Measurements from ENCODE around the gene MPV17L2. TPM values are rescaled to one million over a fixed set of nuclear protein-coding genes. Genes with fewer than 3 reads are reported as not detected.

The MPV17L2 gene
- total RNA-seq, 1 donor from 2014 or later = 10.3 TPM

DNA sequence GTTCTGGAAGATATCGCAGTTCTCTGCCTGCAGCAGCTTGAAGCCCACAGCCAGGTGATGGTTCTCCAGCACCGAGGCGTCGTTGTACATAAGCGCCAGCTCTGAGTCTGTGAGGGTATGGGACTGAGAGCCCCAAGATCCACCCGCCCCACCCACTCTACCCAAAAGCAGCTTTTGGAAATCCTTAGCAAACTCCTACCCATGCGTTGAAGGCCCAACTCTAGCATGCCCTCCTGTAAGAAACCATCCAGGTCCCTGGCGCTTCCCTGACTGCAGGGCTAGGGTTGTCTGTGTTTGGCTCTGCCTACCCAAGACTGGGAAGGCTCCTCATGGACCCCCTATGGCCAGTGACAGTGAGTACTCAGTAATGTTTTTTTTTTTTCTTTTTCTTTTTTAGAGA, 23.8 kb downstream of the MPV17L2 start:
- no peak for DNase-seq (ENCODE audit: low read depth, low spot score)

GRCh38 chr19:18218159-18218558, 25.1 kb downstream of the MPV17L2 start:
- no peak for DNase-seq (ENCODE audit: low read depth, low spot score)

GRCh38 chr19:18218600-18218999, 25.6 kb downstream of the MPV17L2 start:
- DNase-seq (ENCODE audit: low read depth, low spot score) = no peak

DNA sequence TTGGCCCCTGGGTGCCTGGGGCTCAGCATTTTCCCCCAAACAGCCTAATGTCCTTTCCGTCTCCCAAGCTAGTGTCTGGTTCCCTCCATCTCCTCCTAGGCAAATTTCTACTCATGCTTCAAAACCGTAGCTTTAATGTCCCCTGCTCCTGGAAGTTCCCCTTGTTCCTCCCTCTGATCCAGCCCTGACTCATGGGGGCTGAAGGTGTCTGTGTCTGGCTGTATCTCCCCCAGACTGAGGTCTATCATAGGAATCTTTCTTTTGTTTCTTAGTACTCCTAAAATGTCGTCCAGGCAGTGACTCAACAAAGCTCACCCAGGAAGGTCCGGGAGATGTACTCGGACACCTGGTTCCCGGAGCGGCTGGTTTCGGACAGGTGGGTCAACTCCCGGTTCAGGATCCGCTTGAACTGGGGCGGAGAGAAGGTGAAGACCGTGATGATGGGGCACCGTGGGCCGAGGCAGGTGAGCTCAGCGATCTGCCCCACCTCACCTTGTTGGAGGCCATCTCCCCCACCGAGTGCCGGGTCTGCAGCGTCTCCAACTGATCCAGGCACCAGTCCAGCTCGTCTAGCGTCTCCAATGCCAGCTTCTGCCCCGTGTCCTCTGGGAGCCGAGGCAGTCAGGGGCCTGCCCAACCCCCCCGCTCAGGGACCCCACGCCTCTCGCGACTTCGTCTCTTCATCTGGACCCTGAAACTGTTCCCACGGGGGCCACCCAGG, 27.1 kb downstream of the MPV17L2 start:
- DNase-seq (ENCODE audit: low read depth, low spot score) = no peak

DNA sequence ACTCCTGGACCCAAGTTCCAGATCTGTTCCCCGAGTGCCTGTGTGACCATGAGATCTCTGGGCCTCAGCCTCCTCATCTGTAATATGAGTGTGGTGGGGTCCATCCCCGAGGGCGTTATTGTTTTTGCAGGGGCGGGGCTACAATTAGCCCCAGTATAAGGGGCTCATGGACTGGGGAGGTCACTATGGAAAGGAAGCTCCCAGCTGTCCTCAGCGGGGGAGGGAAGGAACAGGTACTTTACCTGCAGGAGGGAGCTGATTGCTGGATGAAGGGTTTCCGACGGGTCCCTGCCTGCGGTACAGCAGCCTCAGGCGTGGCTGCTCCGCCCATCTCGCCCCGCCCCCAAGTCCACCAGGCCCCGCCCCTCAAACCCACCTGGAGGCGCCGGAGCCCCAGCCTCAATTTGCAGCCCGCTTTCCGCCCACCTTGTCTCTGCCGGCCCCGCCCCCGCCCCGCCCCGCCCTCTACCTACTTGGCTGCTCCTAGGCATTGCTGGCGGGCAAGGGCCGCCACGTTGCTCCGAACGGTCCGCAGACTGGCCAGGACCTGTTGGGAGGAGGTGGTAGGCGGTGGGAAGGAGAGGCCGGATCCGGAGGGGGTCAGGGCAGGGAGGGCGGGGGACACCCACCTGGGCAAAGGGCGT, 27.7 kb downstream of the MPV17L2 start:
- DNase-seq (ENCODE audit: low read depth, low spot score) = no peak

DNA sequence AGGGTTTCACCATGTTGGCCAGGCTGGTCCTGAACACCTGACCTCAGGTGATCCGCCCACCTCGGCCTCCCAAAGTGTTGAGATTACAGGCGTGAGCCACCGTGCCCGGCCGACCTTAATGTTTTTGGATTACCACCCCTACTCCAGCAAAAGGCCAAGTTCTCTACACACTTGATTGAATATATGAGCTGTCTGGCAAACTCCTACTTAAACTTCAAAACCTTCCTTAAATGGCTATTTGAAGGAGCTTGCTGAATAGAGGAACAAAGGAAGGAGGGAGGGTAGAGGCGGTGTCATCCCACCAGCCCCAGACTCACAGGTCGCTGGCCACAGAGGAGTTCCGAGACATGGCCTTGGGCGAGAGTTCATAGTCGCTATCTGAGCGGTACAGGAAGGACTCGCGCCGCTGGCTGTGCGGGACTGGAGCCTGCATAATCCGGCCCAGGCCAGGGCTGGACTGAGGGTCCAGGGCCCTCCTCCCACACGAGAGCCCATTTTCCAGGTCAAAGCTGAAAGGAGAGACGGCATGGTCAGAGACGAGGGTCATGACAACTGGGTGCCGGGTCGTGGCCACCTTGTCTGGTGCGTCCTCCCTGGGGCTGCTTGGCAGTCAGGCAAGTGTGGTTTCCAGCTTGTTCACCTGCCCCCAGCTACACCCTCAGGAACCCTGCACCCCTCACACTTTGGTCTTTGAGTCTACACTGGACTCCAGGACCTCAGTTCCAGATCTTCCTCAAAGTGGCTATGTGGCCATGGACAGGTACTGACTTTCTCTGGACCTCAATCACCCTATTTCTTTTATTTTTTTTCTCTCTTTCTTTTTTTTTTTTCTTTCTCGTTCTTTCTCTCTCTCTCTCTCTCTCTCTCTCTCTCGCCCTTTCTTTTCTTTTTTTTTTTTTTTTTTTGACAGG, 29.1 kb downstream of the MPV17L2 start:
- DNase-seq (ENCODE audit: low read depth, low spot score) = no peak

GRCh38 chr19:18223860-18224524, 31.0 kb downstream of the MPV17L2 start:
- no peak for DNase-seq (ENCODE audit: low read depth, low spot score)

- DNase-seq (ENCODE audit: low read depth, low spot score) = peak; percentile 94
Measured at GRCh38 chr19:18224525-18225354, 31.7 kb downstream of the MPV17L2 start.

- no peak for DNase-seq (ENCODE audit: low read depth, low spot score)
Measured at GRCh38 chr19:18225355-18225701, 32.3 kb downstream of the MPV17L2 start.

GRCh38 chr19:18225702-18226468, 32.9 kb downstream of the MPV17L2 start, which contains the start of gene PDE4C:
Gene PDE4C, minus strand, starts transcription at chr19:18226438. Its CDS starts 23 bp downstream, at chr19:18226415.
- DNase-seq (ENCODE audit: low read depth, low spot score) = no peak

DNA sequence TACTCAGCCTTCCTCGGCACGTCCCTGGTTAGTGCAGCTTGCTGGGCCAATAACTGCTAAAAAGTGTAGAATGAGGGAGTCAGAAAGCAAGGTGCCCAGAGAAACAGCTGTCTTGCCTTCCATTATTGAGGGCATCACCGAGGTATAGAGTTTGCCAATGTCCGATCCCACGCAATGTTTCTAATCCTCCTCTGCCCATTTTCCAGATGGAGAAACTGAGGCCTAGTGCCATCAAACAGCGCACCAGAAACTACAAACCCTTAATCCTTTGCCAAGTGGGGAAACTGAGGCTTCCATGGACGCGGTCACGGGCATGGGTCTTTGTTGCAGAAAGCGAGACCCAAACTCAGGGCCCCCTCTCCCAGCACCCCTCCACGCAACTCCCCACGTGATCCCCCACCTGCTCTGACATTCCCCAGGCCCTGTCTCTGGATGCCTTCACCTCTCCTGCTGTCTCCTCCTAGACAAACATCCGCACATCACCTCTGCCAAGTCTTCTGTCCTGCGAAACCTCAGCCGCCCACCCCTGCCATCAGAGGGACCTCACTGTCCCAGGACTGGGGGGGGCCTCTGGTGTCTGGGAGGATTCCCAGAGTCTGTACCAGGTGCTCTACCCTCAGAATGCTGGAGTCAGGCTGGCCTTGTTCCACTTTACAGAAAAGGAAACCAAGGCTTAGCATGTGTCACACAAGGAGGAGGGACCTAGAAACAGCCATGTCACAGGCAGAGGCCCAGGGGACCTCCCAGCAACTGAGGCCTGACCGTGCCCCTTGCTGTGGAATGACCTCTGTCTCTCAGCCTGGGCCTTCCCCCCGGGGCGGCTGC, 34.1 kb downstream of the MPV17L2 start:
- DNase-seq (ENCODE audit: low read depth, low spot score) = no peak

DNA sequence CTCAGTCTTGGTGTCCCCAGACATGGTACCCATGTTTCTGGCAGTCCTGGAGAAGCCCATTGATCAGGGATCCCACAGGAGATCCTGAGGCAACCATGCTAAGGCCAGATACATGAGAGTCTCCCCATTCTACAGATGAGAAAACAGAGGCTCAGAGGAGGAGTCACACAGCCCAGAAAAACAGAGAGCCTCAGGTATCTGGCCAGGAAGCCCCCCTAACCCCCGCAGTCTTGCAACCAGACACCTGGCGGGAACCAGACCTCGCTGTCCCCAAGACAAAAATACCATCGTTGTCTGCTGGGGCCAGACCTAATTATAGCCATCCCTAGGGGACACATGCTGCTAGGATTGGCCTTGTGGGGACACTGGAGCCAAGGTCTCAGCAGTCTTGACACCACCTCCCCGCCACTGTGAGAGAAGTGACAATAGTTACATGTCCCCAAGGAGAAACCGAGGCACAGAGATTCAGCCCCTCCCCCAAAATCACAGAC, 34.8 kb downstream of the MPV17L2 start:
- DNase-seq (ENCODE audit: low read depth, low spot score) = no peak

GRCh38 chr19:18229474-18229873, 36.5 kb downstream of the MPV17L2 start:
- no peak for DNase-seq (ENCODE audit: low read depth, low spot score)

GRCh38 chr19:18229915-18230314, 36.9 kb downstream of the MPV17L2 start:
- DNase-seq (ENCODE audit: low read depth, low spot score) = no peak

DNA sequence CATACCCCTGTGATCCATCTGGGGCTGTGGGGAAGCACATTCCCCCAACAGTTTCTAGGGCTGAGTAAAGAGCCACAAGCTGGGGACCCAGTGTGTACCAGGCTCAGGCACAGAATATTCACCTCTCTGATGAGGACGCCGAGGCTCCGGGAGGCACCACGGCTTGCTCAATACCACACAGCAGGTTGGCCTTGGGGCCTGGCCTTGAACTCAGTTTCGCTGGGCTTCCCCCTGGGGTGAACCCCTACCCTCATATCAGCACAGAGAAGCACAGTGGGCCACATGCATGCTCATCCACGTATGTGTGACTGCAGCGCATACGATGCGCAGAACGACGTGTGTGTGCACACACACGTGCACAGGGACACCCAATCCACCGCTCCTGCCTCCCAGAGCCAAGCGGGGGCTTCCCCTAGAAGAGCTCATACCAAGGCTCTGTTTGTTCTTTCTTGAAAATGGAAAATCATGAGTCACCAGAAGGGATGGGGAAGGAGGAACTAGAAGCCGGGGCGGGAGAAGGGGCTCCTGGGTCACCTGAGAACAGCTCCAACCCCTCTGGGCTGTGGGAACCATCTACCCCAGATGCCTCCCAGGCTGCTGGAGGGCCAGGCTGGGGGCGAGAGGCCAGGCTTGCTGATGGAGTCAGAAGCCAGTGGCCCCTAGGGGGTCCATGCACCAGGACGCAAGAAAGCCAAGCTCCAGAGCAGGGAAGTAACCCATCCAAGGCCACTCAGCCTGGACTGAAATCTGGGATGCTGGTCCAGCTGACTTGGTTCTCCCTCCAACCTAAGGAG, 38.1 kb downstream of the MPV17L2 start:
- DNase-seq (ENCODE audit: low read depth, low spot score) = no peak

DNA sequence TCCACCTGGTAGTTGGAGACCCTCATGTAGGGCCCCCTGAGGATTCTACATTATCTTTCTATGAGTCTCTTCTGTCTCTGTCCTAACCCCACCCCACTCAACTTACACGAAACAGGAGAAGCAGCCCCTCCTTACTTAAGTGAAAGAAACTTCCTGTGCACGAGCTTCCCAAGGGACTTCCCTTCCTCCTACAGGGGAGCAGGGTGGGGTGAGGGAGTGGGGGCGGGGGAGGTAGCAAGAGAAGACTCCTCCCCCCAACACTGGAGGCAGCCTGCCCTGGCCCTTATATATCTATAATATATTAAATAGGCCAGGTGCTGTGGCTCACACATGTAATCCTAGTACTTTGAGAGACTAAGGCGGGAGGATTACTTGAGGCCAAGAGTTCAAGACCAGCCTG, 38.8 kb downstream of the MPV17L2 start:
- no peak for DNase-seq (ENCODE audit: low read depth, low spot score)

- no peak for DNase-seq (ENCODE audit: low read depth, low spot score)
Measured at GRCh38 chr19:18232540-18233223, 39.7 kb downstream of the MPV17L2 start.
